Ovary (tissue), 3 donors: ENCODE measurements around the gene TFF3.

Experiments used
- EP300 ChIP-seq: sonication (generic); formaldehyde crosslinking; IDR thresholded peaks from one replicate; pipeline ENCODE4 v1.6.1; 2017; ENCODE audit warnings: antibody characterized with exemption
- POLR2A ChIP-seq: fragments of 450-650 bp; IDR thresholded peaks from one replicate; pipeline ENCODE4 v1.6.1; 2017; ENCODE audit warnings: antibody characterized with exemption, mild to moderate bottlenecking, moderate library complexity
- TF ChIP-seq, protein P1 (sequence below), 3 donors: fragments of 450-650 bp in 2 of 3; fragments of 200-600 bp in 1 of 3; IDR thresholded peaks; one replicate each; pipeline versions ENCODE4 v1.5.1 to v1.8.0; 2016 to 2022; ENCODE audit warnings: antibody characterized with exemption in 3 of 3, mild to moderate bottlenecking in 1 of 3
- donor health status: DM: no; HTN: no; CAD: no.

DNA sequence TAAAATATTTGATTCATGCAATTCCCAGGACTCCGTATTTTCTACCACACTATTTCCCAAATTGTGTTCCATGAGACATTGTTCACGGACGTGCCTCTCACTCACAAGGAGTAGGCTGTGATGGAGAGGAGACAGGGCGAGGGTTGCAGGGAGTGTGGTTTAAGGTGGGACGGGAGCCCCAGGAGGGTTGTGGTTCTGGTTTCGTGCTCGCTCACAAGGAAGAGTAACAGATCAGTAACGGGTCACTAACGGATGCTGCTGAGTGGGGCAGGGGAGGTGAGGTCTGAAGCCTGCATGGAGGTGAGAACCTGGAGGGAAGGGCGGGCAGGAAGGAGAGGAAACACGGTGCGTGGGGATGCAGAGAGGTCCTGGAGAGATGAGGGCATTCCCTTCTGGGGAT is 28.8 kb downstream of the TFF3 start:
- TF ChIP-seq POLR2A (no peak), EP300 (no peak)
- TF ChIP-seq, protein P1, sequence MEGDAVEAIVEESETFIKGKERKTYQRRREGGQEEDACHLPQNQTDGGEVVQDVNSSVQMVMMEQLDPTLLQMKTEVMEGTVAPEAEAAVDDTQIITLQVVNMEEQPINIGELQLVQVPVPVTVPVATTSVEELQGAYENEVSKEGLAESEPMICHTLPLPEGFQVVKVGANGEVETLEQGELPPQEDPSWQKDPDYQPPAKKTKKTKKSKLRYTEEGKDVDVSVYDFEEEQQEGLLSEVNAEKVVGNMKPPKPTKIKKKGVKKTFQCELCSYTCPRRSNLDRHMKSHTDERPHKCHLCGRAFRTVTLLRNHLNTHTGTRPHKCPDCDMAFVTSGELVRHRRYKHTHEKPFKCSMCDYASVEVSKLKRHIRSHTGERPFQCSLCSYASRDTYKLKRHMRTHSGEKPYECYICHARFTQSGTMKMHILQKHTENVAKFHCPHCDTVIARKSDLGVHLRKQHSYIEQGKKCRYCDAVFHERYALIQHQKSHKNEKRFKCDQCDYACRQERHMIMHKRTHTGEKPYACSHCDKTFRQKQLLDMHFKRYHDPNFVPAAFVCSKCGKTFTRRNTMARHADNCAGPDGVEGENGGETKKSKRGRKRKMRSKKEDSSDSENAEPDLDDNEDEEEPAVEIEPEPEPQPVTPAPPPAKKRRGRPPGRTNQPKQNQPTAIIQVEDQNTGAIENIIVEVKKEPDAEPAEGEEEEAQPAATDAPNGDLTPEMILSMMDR (IDR thresholded peaks at IDR 0.05), result no peak
